Measurements from ENCODE around the gene VTI1A. TPM values are rescaled to one million over a fixed set of nuclear protein-coding genes. Genes with fewer than 3 reads are reported as not detected.

Gene VTI1A
- total RNA-seq, 1 donor from 2014 or later, result 29.7 TPM

GRCh38 chr10:112811741-112812551 lies 364.9 kb downstream of the VTI1A start:
- no peak overlapping the region for H3K4me3 ChIP-seq
- no peaks in the 10 kb centered on the region for H3K9me3 ChIP-seq
- intact Hi-C loops (cut with DNase I), result no loop called here
- H3K36me3 ChIP-seq, result no peaks in the 10 kb centered on the region
- ATAC-seq (peak; percentile 88), DNase-seq (peak; percentile 81)
- no peak for TF ChIP-seq CTCF (IDR thresholded peaks at IDR 0.05)
- peaks cover 12% of the 10 kb centered on the region for H3K4me1 ChIP-seq
- no peaks in the 10 kb centered on the region for H3K27me3 ChIP-seq
- no peak overlapping the region for H3K27ac ChIP-seq

- no peak for TF ChIP-seq CTCF (IDR thresholded peaks at IDR 0.05)
- ATAC-seq (no peak), DNase-seq (no peak)
- peaks cover 12% of the 10 kb centered on the region for H3K4me1 ChIP-seq
- no peaks in the 10 kb centered on the region for H3K27me3 ChIP-seq
- H3K36me3 ChIP-seq, result no peaks in the 10 kb centered on the region
- no peak overlapping the region for H3K4me3 ChIP-seq
- no peaks in the 10 kb centered on the region for H3K9me3 ChIP-seq
- no peak overlapping the region for H3K27ac ChIP-seq
- intact Hi-C loops (cut with DNase I), result no loop called here
These were observed 365.6 kb downstream of the VTI1A start for GRCh38 chr10:112812586-112812985.

- ATAC-seq, result no peak
- no peak for DNase-seq
- H3K27ac ChIP-seq, result no peak overlapping the region
- H3K4me1 ChIP-seq, result peaks cover 12% of the 10 kb centered on the region
- no peaks in the 10 kb centered on the region for H3K36me3 ChIP-seq
- no peaks in the 10 kb centered on the region for H3K9me3 ChIP-seq
- no peaks in the 10 kb centered on the region for H3K27me3 ChIP-seq
- H3K4me3 ChIP-seq, result no peak overlapping the region
- intact Hi-C loops (cut with DNase I), result no loop called here
- no peak for TF ChIP-seq CTCF (IDR thresholded peaks at IDR 0.05)
These were observed 367.0 kb downstream of the VTI1A start for GRCh38 chr10:112813866-112814591.

- DNase-seq (no peak), ATAC-seq (peak; percentile 10)
- intact Hi-C loops (cut with DNase I), result no loop called here
- H3K27me3 ChIP-seq, result no peaks in the 10 kb centered on the region
- H3K27ac ChIP-seq, result no peak overlapping the region
- H3K9me3 ChIP-seq, result no peaks in the 10 kb centered on the region
- H3K4me1 ChIP-seq, result peaks cover 12% of the 10 kb centered on the region
- no peak overlapping the region for H3K4me3 ChIP-seq
- TF ChIP-seq CTCF (IDR thresholded peaks at IDR 0.05), result no peak
- no peaks in the 10 kb centered on the region for H3K36me3 ChIP-seq
These were observed 368.4 kb downstream of the VTI1A start for GRCh38 chr10:112815269-112816032.

GRCh38 chr10:112816033-112816430 lies 369.0 kb downstream of the VTI1A start:
- intact Hi-C loops (cut with DNase I), result no loop called here
- Histone ChIP-seq H3K4me3 (no peak overlapping the region), H3K9me3 (no peaks in the 10 kb centered on the region), H3K4me1 (peaks cover 12% of the 10 kb centered on the region), H3K27me3 (no peaks in the 10 kb centered on the region), H3K36me3 (no peaks in the 10 kb centered on the region), H3K27ac (no peak overlapping the region)
- DNase-seq (no peak), ATAC-seq (no peak)
- TF ChIP-seq CTCF (IDR thresholded peaks at IDR 0.05), result no peak

Data from upper lobe of right lung (tissue), 1 donor.